ENCODE results near the gene WTAP. TPM values are rescaled to one million over a fixed set of nuclear protein-coding genes. Genes with fewer than 3 reads are reported as not detected.

WTAP gene
- total and polyA plus RNA-seq, 2 of the 4 experiments (the other 2 are of a cell fraction), result 30.2 to 92.3 TPM

DNA sequence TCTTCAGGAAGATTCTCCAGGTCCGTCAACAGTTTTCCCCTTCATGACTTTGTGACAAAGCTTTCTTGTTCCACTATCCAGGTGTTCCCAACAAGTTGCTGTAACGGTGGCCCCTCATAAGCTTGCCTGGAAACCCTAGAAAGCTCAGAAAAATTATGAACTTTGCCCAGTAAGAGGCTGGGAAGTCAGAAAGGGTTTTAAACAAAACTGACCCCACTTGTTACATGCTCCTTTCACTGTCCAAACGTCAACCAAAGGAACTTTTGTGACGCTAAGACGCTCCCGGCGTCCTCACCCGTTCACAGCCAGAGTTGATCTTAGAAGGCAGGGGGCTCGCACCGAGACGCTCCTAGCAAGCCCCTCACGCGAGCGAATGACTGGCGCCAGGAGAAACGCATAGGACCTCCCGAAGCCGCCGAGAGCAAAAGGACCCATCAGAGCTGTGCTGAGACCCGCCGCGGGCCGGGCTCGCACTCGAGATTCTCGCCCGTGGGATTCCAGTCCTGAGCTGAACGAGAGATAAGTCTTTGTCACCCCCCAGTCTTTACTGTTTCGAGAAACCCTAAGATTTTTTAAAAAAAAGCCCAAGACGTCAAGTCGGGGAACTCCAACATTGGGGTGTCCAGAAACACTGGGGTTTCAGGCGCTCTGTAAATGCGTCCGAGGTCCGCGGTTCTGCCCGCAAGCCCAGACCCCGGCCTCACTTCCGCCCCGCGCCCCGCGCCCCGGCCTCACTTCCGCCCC, 34.0 kb downstream of the WTAP start (continued):
- TF ChIP-seq FOS (IDR thresholded peaks at IDR 0.05; ENCODE audit: low read depth, low read length) (no peak), BHLHE40 (IDR thresholded peaks at IDR 0.05; ENCODE audit: low read depth, low read length) (no peak)

- H3K4me3 ChIP-seq (ENCODE audit: insufficient read depth, low read depth, low read length), result peak within 1 kb of the TSS; percentile 79
- H3K4ac ChIP-seq (ENCODE audit: low read depth, low read length), result peak within 1 kb of the TSS; percentile 94
- H2AFZ ChIP-seq (replicated peaks; ENCODE audit: low read length, poor library complexity), result peak within 1 kb of the TSS; percentile 94
- peaks cover 16% of the 10 kb centered on the region for H3K36me3 ChIP-seq (ENCODE audit: control insufficient read depth, insufficient read depth, low read length)
- H2BK5ac ChIP-seq (ENCODE audit: low read depth, low read length, poor library complexity, severe bottlenecking), result peak within 1 kb of the TSS; percentile 59
- peak within 1 kb of the TSS; percentile 75; the same call in 1 of the 2 replicates for H2BK120ac ChIP-seq (ENCODE audit: low read depth, low read length)
- no peaks in the 10 kb centered on the region for H3K9me3 ChIP-seq (ENCODE audit: control insufficient read depth, insufficient read depth, low read length)
- dilution Hi-C loops (cut with HindIII; ENCODE audit: low sequenced_read_pairs, unreplicated experiment) (no loop called here), in situ Hi-C loops (cut with MboI; ENCODE audit: low sequenced_read_pairs) (loop anchor here (10.0 kb wide), 1 partner anchor 67 kb away; the partner anchor contains the start of gene SOD2), intact Hi-C loops (cut with micrococcal nuclease) (loop anchor here (1.0 to 2.0 kb wide), 2 partner anchors 26 to 69 kb away; partner anchors contain the start of gene SOD2)
- ATAC-seq (ENCODE audit: low read depth) (peak; percentile 96), DNase-seq (peak; percentile 92)
- H2AK5ac ChIP-seq (ENCODE audit: low read depth, low read length), result peak within 1 kb of the TSS; percentile 82
- H3K27ac ChIP-seq (ENCODE audit: insufficient read depth, low read length), result peak within 1 kb of the TSS; percentile 94
- no peaks in the 10 kb centered on the region for H3K27me3 ChIP-seq (ENCODE audit: control insufficient read depth, insufficient read depth, low read length)
- H3K4me2 ChIP-seq (ENCODE audit: low read depth, low read length), result peak within 1 kb of the TSS; percentile 87
- BruUV-seq (replicated peaks), result no TSS peak
- peak within 1 kb of the TSS; percentile 87 for H3K9ac ChIP-seq (ENCODE audit: low read depth, low read length)
- peak within 1 kb of the TSS; percentile 93 for H3K56ac ChIP-seq (ENCODE audit: extremely low read depth, insufficient read depth, low read length)
- H3K14ac ChIP-seq (replicated peaks; ENCODE audit: low read depth, low read length), result peak within 1 kb of the TSS; percentile 80
- peak within 1 kb of the TSS; percentile 94 to 96 for H4K8ac ChIP-seq (ENCODE audit: low read depth in 2 of 2, low read length in 2 of 2)
- 0% methylated on average over 5 of the region's 76 CpGs; no CpG with 5 or more reads in 1 of the 2 experiments for WGBS, 2 experiments (ENCODE audit: extremely low coverage in 2 of 2, insufficient read length in 1 of 2)
- peak within 1 kb of the TSS; percentile 76 for H4K91ac ChIP-seq (ENCODE audit: insufficient read depth, low read depth, low read length)
- ChIA-PET POLR2A (ENCODE audit: unreplicated experiment) (interaction anchor here (1.0 kb wide), 1 partner anchor 80 kb away, joined by 3 read pairs; no protein-coding TSS in a partner anchor), CTCF (no interaction called here)
- H2AK9ac ChIP-seq (replicated peaks; ENCODE audit: low read depth, low read length, poor library complexity), result peak within 1 kb of the TSS; percentile 93
- peak within 1 kb of the TSS; percentile 63 for H3K18ac ChIP-seq (ENCODE audit: low read depth, low read length)
- H4K5ac ChIP-seq (ENCODE audit: low read depth, low read length), result peak within 1 kb of the TSS; percentile 89
- H2BK15ac ChIP-seq (ENCODE audit: low read depth, low read length), result peak within 1 kb of the TSS; percentile 15; the same call in 1 of the 3 replicates
- H3K4me1 ChIP-seq (ENCODE audit: control insufficient read depth, insufficient read depth, low read length), result peaks cover 20% of the 10 kb centered on the region
- H3K79me1 ChIP-seq (ENCODE audit: low read depth in 1 of 2, low read length in 2 of 2), result peaks cover 10 to 24% of the 10 kb centered on the region in 2 experiments
- H2BK20ac ChIP-seq (ENCODE audit: low read depth, low read length), result peak within 1 kb of the TSS; percentile 38
- peak within 1 kb of the TSS; percentile 83 for H3K23ac ChIP-seq (ENCODE audit: low read depth, low read length)
- H3K9me1 ChIP-seq (ENCODE audit: insufficient read depth, low read length), result peaks cover 13% of the 10 kb centered on the region
- H4K20me1 ChIP-seq (ENCODE audit: insufficient read depth, low read length), result peaks cover 6% of the 10 kb centered on the region; the same call in 1 of the 2 replicates
- TF ChIP-seq NFE2L2 (IDR thresholded peaks at IDR 0.05; ENCODE audit: low read depth, low read length) (no peak), BHLHE40 (IDR thresholded peaks at IDR 0.05; ENCODE audit: low read depth, low read length) (no peak), RAD21 (IDR thresholded peaks at IDR 0.05; ENCODE audit: low read length) (no peak), ELK1 (IDR thresholded peaks at IDR 0.05; ENCODE audit: borderline replicate concordance, low read depth, low read length) (no peak), CTCF (conservative IDR thresholded peaks at IDR 0.05; ENCODE audit: low read depth, low read length) (no peak), RCOR1 (IDR thresholded peaks at IDR 0.05; ENCODE audit: insufficient replicate concordance, low read length) (no peak), USF2 (IDR thresholded peaks at IDR 0.05; ENCODE audit: low read depth, low read length) (no peak), CHD1 (IDR thresholded peaks at IDR 0.05; ENCODE audit: low read depth, low read length) (no peak)
Observed at GRCh38 chr6:159761873-159762680, 34.8 kb downstream of the WTAP start, which contains the start of gene ACAT2. Gene ACAT2, plus strand, starts transcription at chr6:159762045. Its CDS starts 43 bp downstream, at chr6:159762088.
